Stomach (tissue), 9 donors: ENCODE measurements around the gene DMWD. TPM values are rescaled to one million over a fixed set of nuclear protein-coding genes. Genes with fewer than 3 reads are reported as not detected.

Source experiments
- DNase-seq, 2 donors: peaks; one replicate each; pipeline versions ENCODE4 v3.0.0 to v3.0.0-alpha.2; 2013 to 2019
- H3K27ac ChIP-seq, 5 donors: fragments of 200-600 bp in 4 of 5; sonication (generic) in 4 of 5; one replicate each; pipeline ENCODE4 v1.5.1; 2013 to 2019; ENCODE audit warnings: mild to moderate bottlenecking in 1 of 5, moderate library complexity in 1 of 5
- H3K27me3 ChIP-seq, 3 donors: fragments of 200-600 bp; sonication (generic); one replicate each; pipeline ENCODE4 v1.5.1; 2017 to 2019; ENCODE audit warnings: mixed run types in 1 of 3
- H3K36me3 ChIP-seq, 4 donors: fragments of 200-600 bp; sonication (generic); 1 replicate in 3 of 4; 2 replicates in 1 of 4; pipeline ENCODE4 v1.5.1; 2016 to 2019
- H3K4me1 ChIP-seq, 4 donors: fragments of 200-600 bp; sonication (generic); one replicate each; pipeline ENCODE4 v1.5.1; 2016 to 2019
- H3K4me3 ChIP-seq, 4 donors: fragments of 200-600 bp; sonication (generic) in 3 of 4; one replicate each; pipeline ENCODE4 v1.5.1; 2016 to 2019; ENCODE audit warnings: mild to moderate bottlenecking in 1 of 4
- H3K9me3 ChIP-seq, 4 donors: fragments of 200-600 bp; sonication (generic); one replicate each; pipeline ENCODE4 v1.5.1; 2016 to 2019
- CTCF ChIP-seq, 7 experiments: fragments of 450-650 bp in 4 of 7; fragments of 200-600 bp in 3 of 7; sonication (generic) in 3 of 7; IDR thresholded peaks; one replicate each; pipeline ENCODE4 v1.5.1; 2016 to 2019; ENCODE audit warnings: antibody characterized with exemption in 7 of 7, control low read depth in 2 of 7, mild to moderate bottlenecking in 1 of 7
- EP300 ChIP-seq: sonication (generic); formaldehyde crosslinking; IDR thresholded peaks from one replicate; pipeline ENCODE4 v1.6.1; 2017; ENCODE audit warnings: antibody characterized with exemption
- POLR2A ChIP-seq, 4 donors: fragments of 450-650 bp; IDR thresholded peaks; one replicate each; pipeline ENCODE4 v1.6.1; 2016; ENCODE audit warnings: antibody characterized with exemption in 4 of 4, control low read depth in 2 of 4, mild to moderate bottlenecking in 1 of 4, moderate library complexity in 1 of 4
- POLR2AphosphoS5 ChIP-seq, 3 donors: sonication (generic); formaldehyde crosslinking; IDR thresholded peaks; one replicate each; pipeline ENCODE4 v1.6.1; 2016; ENCODE audit warnings: antibody characterized with exemption in 3 of 3
- WGBS, 5 donors: extraction: QIAGEN DNeasy Blood & Tissue Kit in 3 of 5; methylation state at CpG; one replicate each; pipeline versions ENCODE4 v1.1.5 to v1.1.7; 2013 to 2018; 5-methylcytosine and 5-hydroxymethylcytosine counted together
- intact Hi-C: fragments of 100-400 bp; cut with DNase I; formaldehyde crosslinking; loops from one replicate; pipeline ENCODE4 v1.15.1; 2023; ENCODE audit warnings: low total_unique reads
- polyA plus RNA-seq, 3 donors: library from polyadenylated mRNA; stranded (reverse); fragments of 200-250 nt; gene quantifications; one replicate each; pipeline ENCODE4 v1.2.3, GENCODE V29; 2013
- total RNA-seq, 5 donors: library from RNA; depleted of rRNA; stranded (reverse); fragments of >200 nt; gene quantifications; one replicate each; pipeline versions ENCODE4 v1.1.0 to v1.2.3, GENCODE V29; 2014 to 2016
- donor health status: healthy with polysubstance abuse.
- donor health status: Bipolar disorder and iron deficiency.
- donor health status: healthy.

DMWD gene
- total and polyA plus RNA-seq, 8 donors: 5.3 to 52.1 (median 17.2) TPM

GRCh38 chr19:45820413-45821102 lies 27.9 kb upstream of the DMWD start:
- peaks cover 30 to 82% (median 68%) of the 10 kb centered on the region in 4 donors for H3K36me3 ChIP-seq

DNA sequence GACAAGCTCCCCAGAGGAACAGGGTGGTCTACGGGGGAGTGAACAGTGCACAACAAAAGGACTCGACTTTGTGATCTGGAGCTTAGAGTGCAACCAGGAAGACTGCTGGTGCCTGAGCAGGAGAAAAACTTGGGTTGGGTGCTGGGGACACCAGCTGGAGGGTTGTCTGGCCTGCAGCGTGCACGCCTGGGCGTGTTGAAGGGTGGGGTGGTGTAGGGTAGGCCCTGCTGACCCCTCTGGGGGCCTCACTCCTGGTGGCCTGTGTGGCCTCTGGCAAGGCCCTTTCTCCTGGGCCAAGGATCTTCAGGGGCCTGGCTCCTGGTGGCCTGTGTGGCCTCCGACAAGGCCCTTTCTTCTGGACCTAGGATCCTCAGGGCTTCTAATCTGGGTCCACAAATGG lies 27.1 kb upstream of the DMWD start:
- no peak for DNase-seq
- Histone ChIP-seq H3K27ac (no peak overlapping the region), H3K4me3 (no peak overlapping the region), H3K4me1 (peaks cover 7 to 34% (median 20%) of the 10 kb centered on the region in 4 donors), H3K9me3 (no peaks in the 10 kb centered on the region), H3K36me3 (peaks cover 24 to 76% (median 64%) of the 10 kb centered on the region in 4 donors), H3K27me3 (peaks cover 0 to 14% (median 0%) of the 10 kb centered on the region in 3 donors)
- intact Hi-C loops: no loop called here
- no peak for TF ChIP-seq CTCF (IDR thresholded peaks at IDR 0.05)
- TF ChIP-seq EP300: no peak
- TF ChIP-seq POLR2A (IDR thresholded peaks at IDR 0.05): no peak
- no peak for TF ChIP-seq POLR2AphosphoS5 (IDR thresholded peaks at IDR 0.05)
- WGBS, 5 donors: 80 to 91% (median 89%) methylated on average over 6 of the region's 6 CpGs

More at GRCh38 chr19:45820413-45821102, 27.9 kb upstream of the DMWD start:
- TF ChIP-seq CTCF (IDR thresholded peaks at IDR 0.05) (no peak), EP300 (no peak), POLR2AphosphoS5 (IDR thresholded peaks at IDR 0.05) (no peak), POLR2A (IDR thresholded peaks at IDR 0.05) (no peak)
- Histone ChIP-seq H3K9me3 (no peaks in the 10 kb centered on the region), H3K27me3 (peaks cover 0 to 6% (median 0%) of the 10 kb centered on the region in 3 donors), H3K4me1 (peaks cover 5 to 34% (median 21%) of the 10 kb centered on the region in 4 donors), H3K27ac (no peak overlapping the region), H3K4me3 (no peak overlapping the region)
- no peak for DNase-seq
- WGBS, 5 donors: 68 to 79% (median 74%) methylated on average over 12 to 20 of the region's 20 CpGs
- intact Hi-C loops: no loop called here

DNA sequence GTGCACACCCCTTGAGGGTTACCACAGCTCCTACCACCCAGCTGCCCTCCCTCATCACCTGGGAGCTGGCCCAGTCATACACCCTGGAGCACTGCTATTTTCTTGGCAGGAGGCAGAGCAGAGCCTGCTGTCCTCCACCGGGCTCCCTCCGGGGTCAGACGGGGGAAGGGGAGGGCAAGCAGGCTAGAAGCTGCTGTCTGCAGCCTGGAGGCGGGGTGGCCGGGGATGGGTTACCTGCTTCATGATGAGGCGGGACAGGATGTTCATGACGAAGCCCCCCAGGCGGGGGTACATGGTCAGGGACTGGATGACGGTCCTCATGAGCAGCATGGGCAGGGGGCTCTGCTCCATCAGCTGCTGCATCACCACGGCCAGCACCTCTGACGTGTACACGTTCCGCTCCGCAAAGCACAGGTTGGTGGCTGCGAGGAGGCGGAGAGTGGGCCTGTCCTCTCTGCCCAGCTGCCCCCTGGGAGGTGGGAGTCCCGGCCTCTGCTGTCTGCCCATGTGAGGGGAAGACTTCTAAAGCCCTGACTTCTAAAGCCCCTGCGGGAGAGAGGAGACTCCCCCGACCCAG lies 25.2 kb upstream of the DMWD start:
- H3K36me3 ChIP-seq: peaks cover 16 to 62% (median 46%) of the 10 kb centered on the region in 4 donors
- no peak overlapping the region for H3K27ac ChIP-seq
- 68 to 80% (median 76%) methylated on average over 17 to 19 of the region's 19 CpGs for WGBS, 5 donors
- TF ChIP-seq CTCF (IDR thresholded peaks at IDR 0.05) (no peak), EP300 (no peak), POLR2AphosphoS5 (IDR thresholded peaks at IDR 0.05) (no peak), POLR2A (IDR thresholded peaks at IDR 0.05) (no peak)
- intact Hi-C loops: no loop called here
- no peaks in the 10 kb centered on the region for H3K9me3 ChIP-seq
- no peak overlapping the region for H3K4me3 ChIP-seq
- DNase-seq: peak in 1 of 2 donors; percentile 26
- peaks cover 0 to 20% (median 0%) of the 10 kb centered on the region in 3 donors for H3K27me3 ChIP-seq
- H3K4me1 ChIP-seq: peaks cover 4 to 23% (median 15%) of the 10 kb centered on the region in 4 donors

DNA sequence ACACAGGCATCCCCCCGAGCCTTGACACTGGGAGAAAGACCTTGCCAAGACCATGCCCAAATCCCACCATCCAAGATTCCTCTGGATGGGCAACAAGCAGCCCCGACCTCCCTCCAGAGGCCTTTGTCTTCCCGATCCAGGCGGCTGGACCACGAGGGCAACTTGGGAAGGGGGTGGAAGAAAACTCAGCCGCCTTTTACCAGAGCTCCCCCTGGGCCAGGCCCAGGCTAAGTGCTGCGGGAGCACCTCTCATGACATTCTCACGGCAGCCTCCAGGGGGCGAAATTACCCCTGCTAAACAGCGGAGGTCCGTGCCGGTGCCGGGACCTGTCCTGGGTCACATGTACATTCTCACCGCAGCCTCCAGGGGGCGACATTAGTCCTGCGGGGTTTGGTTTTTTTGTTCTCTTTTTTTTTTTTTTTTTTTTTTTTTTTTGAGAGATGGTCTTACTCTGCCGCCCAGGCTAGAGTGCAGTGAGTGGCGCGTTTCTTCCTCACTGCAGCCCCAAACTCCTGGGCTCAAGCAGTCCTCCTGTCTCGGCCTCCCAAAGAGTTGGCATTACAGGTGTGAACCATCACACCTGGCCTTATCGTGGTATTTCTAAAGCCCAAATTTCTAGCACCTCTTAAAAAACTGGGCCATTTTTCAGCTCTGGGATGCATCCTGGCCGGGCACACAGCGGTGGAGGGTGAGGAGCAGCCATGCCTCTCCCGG lies 24.5 kb upstream of the DMWD start:
- Histone ChIP-seq H3K36me3 (peaks cover 10 to 55% (median 39%) of the 10 kb centered on the region in 4 donors), H3K4me3 (no peak overlapping the region), H3K4me1 (peaks cover 4 to 23% (median 15%) of the 10 kb centered on the region in 4 donors), H3K27me3 (peaks cover 0 to 24% (median 0%) of the 10 kb centered on the region in 3 donors), H3K9me3 (no peaks in the 10 kb centered on the region), H3K27ac (peak overlapping the region in 1 of 5 donors; percentile 24)
- DNase-seq: peak; percentile 96 to 97
- TF ChIP-seq POLR2AphosphoS5 (IDR thresholded peaks at IDR 0.05) (peak in 2 of 3 donors; percentile 25 to 87), CTCF (IDR thresholded peaks at IDR 0.05) (peak in 5 of 7 experiments; percentile 94 to 99 (median 95)), POLR2A (IDR thresholded peaks at IDR 0.05) (no peak)
- intact Hi-C loops: no loop called here
- WGBS, 5 donors: 14 to 20% (median 18%) methylated on average over 23 to 24 of the region's 24 CpGs
